ENCODE measurements around the gene CT47C1.

CT47C1 gene

DNA sequence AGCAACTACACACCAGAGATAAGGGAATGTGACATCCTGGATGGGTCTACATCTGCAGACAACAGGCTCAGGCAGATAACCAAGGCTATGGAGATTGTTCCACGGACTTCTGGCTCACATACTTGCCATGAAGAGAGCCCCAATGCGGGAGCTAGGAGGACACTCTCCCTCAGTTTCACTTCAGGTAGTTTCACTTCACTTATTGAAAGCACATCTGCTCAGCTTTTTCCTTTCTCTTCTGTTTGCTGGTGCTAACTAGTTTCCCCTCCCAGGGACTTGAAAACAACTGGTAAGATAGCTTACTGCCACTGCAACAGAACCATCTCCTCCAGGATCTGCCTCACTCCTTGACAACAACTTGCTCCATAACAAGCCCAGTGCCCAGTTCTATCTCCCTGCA, 1.4 kb upstream of the CT47C1 start:
- ChIA-PET CTCF (no interaction called here), POLR2A (no interaction called here)
- TF ChIP-seq SP1 (IDR thresholded peaks at IDR 0.05) = no peak

DNA sequence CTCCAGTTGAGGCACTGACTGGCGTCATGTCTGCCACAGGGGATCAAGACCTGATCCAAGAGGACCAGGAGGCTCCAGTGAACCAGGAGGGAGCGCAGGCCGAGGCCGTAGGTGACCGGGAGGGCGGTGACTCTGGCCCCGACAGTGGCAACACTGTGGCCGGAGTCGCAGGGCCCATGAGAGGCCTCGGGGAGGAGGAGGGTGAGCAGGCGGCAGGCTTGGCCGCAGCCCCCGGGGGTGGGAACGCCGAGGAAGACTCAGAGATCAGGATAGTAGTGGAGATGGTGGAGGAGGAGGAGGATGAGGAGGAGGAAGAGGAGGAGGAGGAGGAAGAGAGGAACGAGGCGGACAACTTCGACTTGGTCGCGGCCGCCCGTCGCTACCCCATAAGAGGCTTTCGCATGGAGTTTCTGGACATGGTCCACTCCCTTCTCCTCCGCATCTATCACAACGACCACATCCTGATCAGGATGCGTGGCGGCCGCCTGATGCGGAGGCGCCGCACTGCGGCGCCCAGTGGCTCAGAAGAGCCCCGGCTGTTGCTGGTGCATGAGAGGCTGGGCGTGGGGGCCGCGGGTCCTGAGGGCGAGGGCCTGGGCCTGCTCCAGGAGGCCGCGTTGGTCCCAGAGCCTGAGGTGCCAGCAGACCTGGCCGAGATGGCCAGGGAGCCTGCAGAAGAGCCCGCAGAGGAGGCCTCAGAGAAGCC, 560 bp downstream of the CT47C1 start:
- CTCF ChIA-PET = no interaction called here
- POLR2A ChIA-PET = no interaction called here
- no peak for TF ChIP-seq L3MBTL2 (conservative IDR thresholded peaks at IDR 0.05)
- no peak for TF ChIP-seq TARDBP (IDR thresholded peaks at IDR 0.05)
- TF ChIP-seq FOXK2 (IDR thresholded peaks at IDR 0.05) = no peak
- no peak for TF ChIP-seq BHLHE40 (IDR thresholded peaks at IDR 0.05; ENCODE audit: borderline replicate concordance)
- no peak for TF ChIP-seq LEF1 (IDR thresholded peaks at IDR 0.05; ENCODE audit: borderline replicate concordance)
- TF ChIP-seq SP1 (IDR thresholded peaks at IDR 0.05) = no peak
- no peak for TF ChIP-seq PKNOX1 (IDR thresholded peaks at IDR 0.05)
- TF ChIP-seq SUZ12 (IDR thresholded peaks at IDR 0.05) = no peak
- no peak for TF ChIP-seq ELF4 (IDR thresholded peaks at IDR 0.05)
- TF ChIP-seq HDGF (IDR thresholded peaks at IDR 0.05; ENCODE audit: borderline replicate concordance) = no peak
- TF ChIP-seq FOXA1 (IDR thresholded peaks at IDR 0.05) = no peak
- no peak for TF ChIP-seq NFRKB (IDR thresholded peaks at IDR 0.05)
- DNase-seq (ENCODE audit: extremely low spot score) = no peak

More for the DNA sequence above, 1.4 kb upstream of the CT47C1 start:
- no peak for DNase-seq (ENCODE audit: extremely low spot score)

DNA sequence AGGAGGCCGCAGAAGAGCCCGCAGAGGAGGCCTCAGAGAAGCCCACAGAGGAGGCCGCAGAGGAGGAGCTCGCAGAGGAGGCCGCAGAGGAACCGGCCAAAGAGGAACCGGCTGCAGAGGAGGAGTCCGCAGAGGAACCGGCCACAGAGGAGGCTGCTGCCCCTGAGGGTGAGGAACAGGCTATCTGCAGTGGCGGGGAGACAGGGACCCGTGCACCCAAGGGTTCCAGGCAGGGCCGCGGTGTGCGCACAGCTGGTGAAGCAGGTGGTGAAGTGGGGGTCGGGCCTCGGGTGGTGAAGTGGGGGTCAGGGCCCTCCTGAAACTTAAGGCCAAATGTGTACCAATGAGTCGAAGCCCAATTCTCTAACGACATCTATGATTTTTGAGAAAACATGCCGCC, 1.1 kb downstream of the CT47C1 start:
- DNase-seq (ENCODE audit: extremely low spot score) = no peak
- CTCF ChIA-PET = no interaction called here
- POLR2A ChIA-PET = no interaction called here
- TF ChIP-seq ARNT (IDR thresholded peaks at IDR 0.05) (no peak), NFRKB (IDR thresholded peaks at IDR 0.05) (no peak), PKNOX1 (IDR thresholded peaks at IDR 0.05) (no peak), ZNF384 (IDR thresholded peaks at IDR 0.05) (no peak), BHLHE40 (IDR thresholded peaks at IDR 0.05; ENCODE audit: borderline replicate concordance) (no peak), L3MBTL2 (conservative IDR thresholded peaks at IDR 0.05) (no peak), LEF1 (IDR thresholded peaks at IDR 0.05; ENCODE audit: borderline replicate concordance) (no peak), TARDBP (IDR thresholded peaks at IDR 0.05) (no peak), ELF4 (IDR thresholded peaks at IDR 0.05) (no peak), HDGF (IDR thresholded peaks at IDR 0.05; ENCODE audit: borderline replicate concordance) (no peak), CTBP1 (IDR thresholded peaks at IDR 0.05; ENCODE audit: borderline replicate concordance) (no peak), SP1 (IDR thresholded peaks at IDR 0.05) (no peak), FOXK2 (IDR thresholded peaks at IDR 0.05) (no peak), SUZ12 (IDR thresholded peaks at IDR 0.05) (no peak), FOXM1 (IDR thresholded peaks at IDR 0.05; ENCODE audit: borderline replicate concordance) (no peak)

- POLR2A ChIA-PET = no interaction called here
- no peak for DNase-seq (ENCODE audit: extremely low spot score)
- CTCF ChIA-PET = interaction anchor here (1.3 kb wide), 1 partner anchor 71 kb away, joined by 3 read pairs; no protein-coding TSS in a partner anchor
- TF ChIP-seq ELF4 (IDR thresholded peaks at IDR 0.05) = no peak
- TF ChIP-seq ZNF384 (IDR thresholded peaks at IDR 0.05) = no peak
- no peak for TF ChIP-seq SP1 (IDR thresholded peaks at IDR 0.05)
- no peak for TF ChIP-seq LEF1 (IDR thresholded peaks at IDR 0.05; ENCODE audit: borderline replicate concordance)
- no peak for TF ChIP-seq FOXA1 (IDR thresholded peaks at IDR 0.05)
- no peak for TF ChIP-seq HDGF (IDR thresholded peaks at IDR 0.05; ENCODE audit: borderline replicate concordance)
- no peak for TF ChIP-seq TARDBP (IDR thresholded peaks at IDR 0.05)
- TF ChIP-seq FOXK2 (IDR thresholded peaks at IDR 0.05) = no peak
- TF ChIP-seq BHLHE40 (IDR thresholded peaks at IDR 0.05; ENCODE audit: borderline replicate concordance) = no peak
- no peak for TF ChIP-seq ARNT (IDR thresholded peaks at IDR 0.05)
- no peak for TF ChIP-seq PKNOX1 (IDR thresholded peaks at IDR 0.05)
- no peak for TF ChIP-seq L3MBTL2 (conservative IDR thresholded peaks at IDR 0.05)
- TF ChIP-seq SUZ12 (IDR thresholded peaks at IDR 0.05) = no peak
- no peak for TF ChIP-seq CTBP1 (IDR thresholded peaks at IDR 0.05; ENCODE audit: borderline replicate concordance)
- TF ChIP-seq FOXM1 (IDR thresholded peaks at IDR 0.05; ENCODE audit: borderline replicate concordance) = no peak
- no peak for TF ChIP-seq NFRKB (IDR thresholded peaks at IDR 0.05)
These were observed 2.7 kb downstream of the CT47C1 start for GRCh38 chrX:119075270-119076025.

- DNase-seq (ENCODE audit: extremely low spot score) = no peak
- ChIA-PET CTCF (interaction anchor here (1.4 kb wide), 1 partner anchor 37 kb away, joined by 4 read pairs; no protein-coding TSS in a partner anchor), POLR2A (no interaction called here)
- TF ChIP-seq ARNT (IDR thresholded peaks at IDR 0.05) (no peak), SP1 (IDR thresholded peaks at IDR 0.05) (no peak), HDGF (IDR thresholded peaks at IDR 0.05; ENCODE audit: borderline replicate concordance) (no peak), BHLHE40 (IDR thresholded peaks at IDR 0.05; ENCODE audit: borderline replicate concordance) (no peak)
These were observed 9.5 kb downstream of the CT47C1 start for GRCh38 chrX:119082278-119082677.

DNA sequence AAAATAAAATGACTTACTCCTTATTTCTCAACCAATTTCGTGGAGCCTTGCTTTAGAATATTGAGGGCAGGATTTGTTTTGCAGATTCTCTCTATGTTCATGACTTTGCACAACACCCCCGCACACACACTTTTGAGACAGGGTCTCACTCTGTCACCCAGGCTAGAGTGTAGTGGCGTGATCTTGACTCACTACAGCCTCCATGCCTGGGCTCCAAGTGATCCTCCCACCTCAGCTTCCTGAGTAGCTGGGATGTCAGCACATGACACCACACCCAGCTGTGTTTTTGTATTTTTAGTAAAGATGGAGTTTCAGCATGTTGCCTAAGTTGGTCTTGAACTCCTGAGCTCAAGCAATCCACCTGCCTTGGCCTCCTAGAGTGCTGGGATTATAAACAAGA, 12.0 kb downstream of the CT47C1 start:
- TF ChIP-seq FOXA1 (IDR thresholded peaks at IDR 0.05) = no peak
- DNase-seq (ENCODE audit: extremely low spot score) = no peak
- ChIA-PET CTCF (interaction anchor here (0.6 kb wide), 1 partner anchor 94 kb away, joined by 3 read pairs; no protein-coding TSS in a partner anchor), POLR2A (no interaction called here)

Data from HEK293T (cell line).